Keratinocyte (primary cell): ENCODE data around the gene ZPR1. TPM values are rescaled to one million over a fixed set of nuclear protein-coding genes. Genes with fewer than 3 reads are reported as not detected.

Source experiments
- DNase-seq: peaks from one replicate; pipeline ENCODE4 v3.0.0-alpha.2; 2011; ENCODE audit warnings: low read depth, missing footprints, low spot score
- FAIRE-seq: peaks from 2 replicates; lab custom pipeline; 2011; peaks lifted over from hg19 to GRCh38; lab: Jason Lieb, UNC
- H2AFZ ChIP-seq: 2 replicates; pipeline ENCODE4 v1.6.0; 2012; ENCODE audit warnings: low read length, control low read depth, inconsistent platforms; ENCODE audit not compliant: control insufficient read depth
- H3K27ac ChIP-seq: 2 replicates; pipeline ENCODE4 v1.5.1; 2011; ENCODE audit warnings: low read length; ENCODE audit not compliant: control insufficient read depth, insufficient read depth
- H3K27me3 ChIP-seq: 3 replicates; pipeline ENCODE4 v1.6.0; 2011; ENCODE audit warnings: low read length; ENCODE audit not compliant: control insufficient read depth, insufficient read depth; ENCODE audit errors: extremely low read depth
- H3K36me3 ChIP-seq, 2 experiments: 2 replicates in 1 of 2; 3 replicates in 1 of 2; pipeline ENCODE4 v1.5.1; 2011; ENCODE audit warnings: low read length in 2 of 2, mild to moderate bottlenecking in 1 of 2; ENCODE audit not compliant: control insufficient read depth in 2 of 2, insufficient read depth in 2 of 2; ENCODE audit errors: extremely low read depth in 1 of 2
- H3K4me1 ChIP-seq: 3 replicates; pipeline ENCODE4 v1.5.1; 2011; ENCODE audit warnings: low read length; ENCODE audit not compliant: control insufficient read depth, insufficient read depth; ENCODE audit errors: extremely low read depth
- H3K4me2 ChIP-seq: 3 replicates; pipeline ENCODE4 v1.6.0; 2011; ENCODE audit warnings: low read depth, low read length; ENCODE audit not compliant: control insufficient read depth, insufficient read depth; ENCODE audit errors: extremely low read depth
- H3K4me3 ChIP-seq, 3 experiments: fragments of 200-600 bp in 1 of 3; sonication (generic) in 1 of 3; 2 replicates in 2 of 3; 3 replicates in 1 of 3; pipeline ENCODE4 v1.5.1; 2011 to 2016; ENCODE audit warnings: low read length in 3 of 3, mild to moderate bottlenecking in 3 of 3, control low read depth in 2 of 3, inconsistent platforms in 1 of 3, low read depth in 1 of 3, mixed read lengths in 1 of 3, mixed run types in 1 of 3, moderate library complexity in 1 of 3; ENCODE audit not compliant: control insufficient read depth in 2 of 3, insufficient read depth in 2 of 3; ENCODE audit errors: extremely low read depth in 1 of 3
- H3K79me2 ChIP-seq: 2 replicates; pipeline ENCODE4 v1.6.0; 2012; ENCODE audit warnings: low read length; ENCODE audit not compliant: control insufficient read depth, insufficient read depth
- H3K9ac ChIP-seq: 3 replicates; pipeline ENCODE4 v1.6.0; 2011; ENCODE audit warnings: low read length; ENCODE audit not compliant: control insufficient read depth, insufficient read depth; ENCODE audit errors: extremely low read depth
- H3K9me1 ChIP-seq: 3 replicates; pipeline ENCODE4 v1.6.0; 2011; ENCODE audit warnings: low read length; ENCODE audit not compliant: control insufficient read depth, insufficient read depth; ENCODE audit errors: extremely low read depth
- H3K9me3 ChIP-seq: 2 replicates; pipeline ENCODE4 v1.5.1; 2012; ENCODE audit warnings: low read depth, low read length; ENCODE audit not compliant: control insufficient read depth
- H4K20me1 ChIP-seq: 3 replicates; pipeline ENCODE4 v1.6.0; 2011; ENCODE audit warnings: low read length; ENCODE audit not compliant: control insufficient read depth, insufficient read depth; ENCODE audit errors: extremely low read depth
- EZH2 ChIP-seq: IDR thresholded peaks from one replicate; pipeline ENCODE4 v1.6.1; 2012; ENCODE audit warnings: inconsistent platforms, mild to moderate bottlenecking, low read length, moderate library complexity
- dilution Hi-C: fragments of 300-500 bp; cut with MboI; formaldehyde crosslinking; loops from one replicate; pipeline ENCODE4 v1.7.0; 2020; ENCODE audit warnings: low sequenced_read_pairs; ENCODE audit not compliant: extremely low pct_ligation_motif_present
- polyA plus RNA-seq, 5 experiments: library from polyadenylated mRNA; depleted of rRNA in 3 of 5; stranded (reverse) in 3 of 5; stranded (forward) in 1 of 5; unstranded in 1 of 5; fragments of >200 nt; gene quantifications; 1 replicate in 1 of 5; 2 replicates in 3 of 5; 3 replicates in 1 of 5; pipeline versions ENCODE4 v1.2.1 to v1.2.3, GENCODE V29; 2011 to 2012; ENCODE audit warnings: missing spikeins in 2 of 5, low read depth in 1 of 5, low replicate concordance in 1 of 5
- TF ChIP-seq, protein P1 (sequence below), 3 experiments: IDR thresholded peaks in 1 of 3; conservative IDR thresholded peaks in 1 of 3; optimal IDR thresholded peaks in 1 of 3; 2 replicates in 2 of 3; 3 replicates in 1 of 3; pipeline versions ENCODE3 to v1.5.1; 2011; ENCODE audit warnings: low read length in 3 of 3, mild to moderate bottlenecking in 3 of 3, moderate library complexity in 2 of 3, control low read depth in 1 of 3, inconsistent platforms in 1 of 3; ENCODE audit not compliant: insufficient read depth in 2 of 3; ENCODE audit errors: extremely low read depth in 1 of 3

Gene ZPR1
- polyA plus RNA-seq, 1 donor (not counting 4 experiments of a cell fraction or from before 2014, with no cell fraction given): 71.1 TPM

GRCh38 chr11:116796548-116796947 lies 8.7 kb upstream of the ZPR1 start:
- Histone ChIP-seq H3K9me3 (no peaks in the 10 kb centered on the region), H4K20me1 (no peaks in the 10 kb centered on the region), H3K9ac (no peak overlapping the region), H3K4me3 (no peak overlapping the region), H3K27ac (no peak overlapping the region), H3K4me2 (no peak overlapping the region), H3K4me1 (peaks cover 14% of the 10 kb centered on the region), H2AFZ (no peak overlapping the region), H3K27me3 (no peaks in the 10 kb centered on the region), H3K79me2 (no peaks in the 10 kb centered on the region), H3K36me3 (no peaks in the 10 kb centered on the region), H3K9me1 (no peaks in the 10 kb centered on the region)
- dilution Hi-C loops: no loop called here
- FAIRE-seq (no peak), DNase-seq (no peak)
- TF ChIP-seq EZH2: no peak
- TF ChIP-seq, protein P1, sequence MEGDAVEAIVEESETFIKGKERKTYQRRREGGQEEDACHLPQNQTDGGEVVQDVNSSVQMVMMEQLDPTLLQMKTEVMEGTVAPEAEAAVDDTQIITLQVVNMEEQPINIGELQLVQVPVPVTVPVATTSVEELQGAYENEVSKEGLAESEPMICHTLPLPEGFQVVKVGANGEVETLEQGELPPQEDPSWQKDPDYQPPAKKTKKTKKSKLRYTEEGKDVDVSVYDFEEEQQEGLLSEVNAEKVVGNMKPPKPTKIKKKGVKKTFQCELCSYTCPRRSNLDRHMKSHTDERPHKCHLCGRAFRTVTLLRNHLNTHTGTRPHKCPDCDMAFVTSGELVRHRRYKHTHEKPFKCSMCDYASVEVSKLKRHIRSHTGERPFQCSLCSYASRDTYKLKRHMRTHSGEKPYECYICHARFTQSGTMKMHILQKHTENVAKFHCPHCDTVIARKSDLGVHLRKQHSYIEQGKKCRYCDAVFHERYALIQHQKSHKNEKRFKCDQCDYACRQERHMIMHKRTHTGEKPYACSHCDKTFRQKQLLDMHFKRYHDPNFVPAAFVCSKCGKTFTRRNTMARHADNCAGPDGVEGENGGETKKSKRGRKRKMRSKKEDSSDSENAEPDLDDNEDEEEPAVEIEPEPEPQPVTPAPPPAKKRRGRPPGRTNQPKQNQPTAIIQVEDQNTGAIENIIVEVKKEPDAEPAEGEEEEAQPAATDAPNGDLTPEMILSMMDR (optimal IDR thresholded peaks at IDR 0.05 in 1 of 3, IDR thresholded peaks at IDR 0.05 in 1 of 3, conservative IDR thresholded peaks at IDR 0.05 in 1 of 3; ENCODE audit: extremely low read depth in 1 of 3, insufficient read depth in 2 of 3, low read length in 3 of 3): no peak

DNA sequence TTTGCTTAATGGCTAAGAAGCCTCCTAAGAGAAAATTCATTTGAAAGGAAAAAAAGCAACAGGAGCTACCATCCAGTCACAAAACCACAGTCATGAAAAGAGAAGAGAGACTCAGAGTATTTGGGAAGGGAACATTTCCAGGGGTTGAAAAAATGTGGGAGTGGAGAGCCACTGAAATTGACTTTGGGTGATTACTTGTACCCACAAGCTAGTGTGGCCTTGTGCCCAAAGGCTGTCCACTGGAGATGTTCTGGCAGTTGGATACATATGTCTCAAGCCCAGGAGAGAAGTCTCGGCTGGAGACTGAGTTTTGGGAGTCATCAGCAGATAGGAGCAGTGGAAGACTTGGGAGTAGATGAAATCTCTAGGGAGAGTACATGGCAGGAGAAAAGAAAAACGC lies 7.0 kb upstream of the ZPR1 start:
- Histone ChIP-seq H3K4me1 (peaks cover 14% of the 10 kb centered on the region), H3K9me1 (no peaks in the 10 kb centered on the region), H3K4me3 (no peak overlapping the region), H2AFZ (no peak overlapping the region), H3K4me2 (no peak overlapping the region), H3K9me3 (no peaks in the 10 kb centered on the region), H4K20me1 (no peaks in the 10 kb centered on the region), H3K36me3 (no peaks in the 10 kb centered on the region), H3K9ac (no peak overlapping the region), H3K27me3 (no peaks in the 10 kb centered on the region), H3K27ac (no peak overlapping the region), H3K79me2 (no peaks in the 10 kb centered on the region)
- DNase-seq (no peak), FAIRE-seq (no peak)
- dilution Hi-C loops: no loop called here
- TF ChIP-seq, protein P1 (optimal IDR thresholded peaks at IDR 0.05 in 1 of 3, IDR thresholded peaks at IDR 0.05 in 1 of 3, conservative IDR thresholded peaks at IDR 0.05 in 1 of 3; ENCODE audit: extremely low read depth in 1 of 3, insufficient read depth in 2 of 3, low read length in 3 of 3): no peak
- no peak for TF ChIP-seq EZH2
